ENCODE results near the gene ZFX. TPM values are rescaled to one million over a fixed set of nuclear protein-coding genes. Genes with fewer than 3 reads are reported as not detected.

Gene ZFX
- total RNA-seq, 1 donor from 2014 or later: 32.8 TPM

DNA sequence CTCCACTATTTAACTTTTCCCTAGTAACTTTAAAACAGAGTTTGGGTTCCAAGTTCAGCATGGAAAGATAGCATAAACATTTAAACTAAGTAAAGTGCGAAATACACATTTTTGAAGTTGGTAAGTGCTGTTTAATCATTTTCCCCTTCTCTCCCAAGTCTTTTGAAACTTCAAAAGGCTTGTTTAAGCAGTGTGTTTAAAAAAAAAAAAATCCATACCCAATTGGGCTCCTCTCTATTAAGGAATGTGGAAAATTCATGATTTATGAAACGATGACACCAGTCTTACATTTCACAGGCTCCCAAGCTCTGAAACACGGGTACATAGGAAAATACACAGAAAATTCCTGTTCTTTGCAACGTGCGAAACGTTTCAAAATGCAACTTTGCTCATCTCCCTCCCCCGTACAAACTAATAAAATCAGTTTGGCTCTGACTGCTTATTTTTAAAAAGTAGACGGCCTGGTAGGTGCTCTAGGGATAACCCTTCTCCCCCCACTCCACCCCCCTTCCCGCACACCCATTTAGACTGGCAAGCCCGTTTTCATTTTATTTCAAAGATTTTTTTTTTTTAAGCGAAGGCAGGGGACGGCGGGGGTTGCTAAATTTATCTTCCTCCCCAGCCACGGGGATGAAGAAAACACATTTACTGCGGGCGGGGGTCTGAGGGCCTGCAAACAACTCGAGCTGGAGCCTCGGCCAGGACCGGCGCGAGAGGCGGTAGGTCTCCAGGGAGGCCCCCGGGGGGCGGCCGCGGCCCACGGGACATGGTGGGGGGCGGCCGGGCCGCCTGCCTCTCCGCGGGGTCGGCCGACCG lies 786 bp upstream of the ZFX start:
- peak overlapping the region; percentile 80 for H3K4me3 ChIP-seq
- intact Hi-C loops (cut with micrococcal nuclease): no loop called here
- DNase-seq: no peak
- H3K9me3 ChIP-seq (replicated peaks): no peaks in the 10 kb centered on the region
- no peaks in the 10 kb centered on the region for H3K27me3 ChIP-seq (ENCODE audit: low read depth)
- TF ChIP-seq, protein P1, sequence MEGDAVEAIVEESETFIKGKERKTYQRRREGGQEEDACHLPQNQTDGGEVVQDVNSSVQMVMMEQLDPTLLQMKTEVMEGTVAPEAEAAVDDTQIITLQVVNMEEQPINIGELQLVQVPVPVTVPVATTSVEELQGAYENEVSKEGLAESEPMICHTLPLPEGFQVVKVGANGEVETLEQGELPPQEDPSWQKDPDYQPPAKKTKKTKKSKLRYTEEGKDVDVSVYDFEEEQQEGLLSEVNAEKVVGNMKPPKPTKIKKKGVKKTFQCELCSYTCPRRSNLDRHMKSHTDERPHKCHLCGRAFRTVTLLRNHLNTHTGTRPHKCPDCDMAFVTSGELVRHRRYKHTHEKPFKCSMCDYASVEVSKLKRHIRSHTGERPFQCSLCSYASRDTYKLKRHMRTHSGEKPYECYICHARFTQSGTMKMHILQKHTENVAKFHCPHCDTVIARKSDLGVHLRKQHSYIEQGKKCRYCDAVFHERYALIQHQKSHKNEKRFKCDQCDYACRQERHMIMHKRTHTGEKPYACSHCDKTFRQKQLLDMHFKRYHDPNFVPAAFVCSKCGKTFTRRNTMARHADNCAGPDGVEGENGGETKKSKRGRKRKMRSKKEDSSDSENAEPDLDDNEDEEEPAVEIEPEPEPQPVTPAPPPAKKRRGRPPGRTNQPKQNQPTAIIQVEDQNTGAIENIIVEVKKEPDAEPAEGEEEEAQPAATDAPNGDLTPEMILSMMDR (IDR thresholded peaks at IDR 0.05; ENCODE audit: borderline replicate concordance): no peak
- no peaks in the 10 kb centered on the region for H3K36me3 ChIP-seq
- H3K4me1 ChIP-seq: peaks cover 49% of the 10 kb centered on the region
- peak overlapping the region; percentile 96 for H3K27ac ChIP-seq (replicated peaks)

DNA sequence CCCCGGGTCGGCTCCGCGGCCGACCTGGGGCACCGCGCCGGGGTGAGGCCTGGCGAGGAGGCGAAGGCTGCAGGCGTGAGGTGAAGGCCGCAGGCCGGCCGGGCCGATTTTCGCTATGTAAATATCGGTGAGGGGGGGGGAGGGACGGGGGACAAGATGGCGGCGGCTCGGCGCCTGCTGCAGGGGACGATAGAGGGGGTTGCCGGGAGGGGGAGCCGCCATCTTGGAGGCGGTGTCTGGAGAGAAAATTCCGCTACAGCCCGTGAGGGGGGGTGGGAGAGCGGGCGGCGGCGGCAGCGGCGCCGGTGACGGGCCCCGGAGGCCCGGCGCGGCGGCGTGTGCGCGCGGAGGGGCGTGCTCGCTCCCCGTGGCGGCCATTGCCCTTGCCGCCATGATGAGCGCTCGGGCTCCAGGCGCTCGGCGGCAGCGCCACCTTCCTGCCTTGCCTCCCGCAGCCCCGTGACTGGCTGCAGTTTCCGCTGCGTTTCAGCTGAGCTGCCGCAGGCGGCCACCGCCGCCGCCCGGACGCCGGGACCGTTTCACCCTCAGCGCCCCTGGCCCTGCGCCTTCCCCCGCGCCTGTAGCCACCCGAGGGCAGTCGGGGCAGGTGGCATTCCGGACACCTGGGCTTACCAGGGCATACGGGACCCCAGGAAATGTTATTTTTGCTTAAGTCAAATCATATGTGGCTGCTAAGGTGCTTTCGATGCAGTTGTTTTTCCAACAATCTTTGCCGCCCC lies 692 bp downstream of the ZFX start:
- Histone ChIP-seq H3K36me3 (no peaks in the 10 kb centered on the region), H3K27me3 (ENCODE audit: low read depth) (no peaks in the 10 kb centered on the region), H3K4me1 (peaks cover 64% of the 10 kb centered on the region), H3K9me3 (replicated peaks) (no peaks in the 10 kb centered on the region), H3K4me3 (peak overlapping the region; percentile 80), H3K27ac (replicated peaks) (peak overlapping the region; percentile 96)
- TF ChIP-seq, protein P1 (IDR thresholded peaks at IDR 0.05; ENCODE audit: borderline replicate concordance): peak; percentile 59
- DNase-seq: peak; percentile 86
- intact Hi-C loops (cut with micrococcal nuclease): no loop called here

DNA sequence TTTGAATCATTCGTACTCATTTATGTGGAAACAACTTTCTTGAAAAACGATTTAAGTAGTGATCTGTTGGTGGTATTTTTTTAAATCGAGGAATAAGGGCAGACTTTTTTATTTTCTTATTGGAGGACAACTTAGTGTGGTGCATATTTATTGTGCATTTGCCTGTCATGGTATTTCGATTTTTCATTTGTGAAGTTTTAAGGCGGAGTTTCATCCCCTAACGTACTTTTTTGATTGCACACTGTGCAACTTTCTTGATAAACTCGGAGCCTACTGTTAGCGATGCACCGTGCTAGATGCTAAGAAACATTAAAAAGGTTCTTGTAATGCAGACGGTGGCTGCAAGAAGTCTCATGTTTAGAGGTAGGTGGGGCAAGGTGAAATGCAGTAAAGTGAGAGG lies 1.4 kb downstream of the ZFX start:
- Histone ChIP-seq H3K4me1 (peaks cover 69% of the 10 kb centered on the region), H3K4me3 (peak overlapping the region; percentile 80), H3K27ac (replicated peaks) (peak overlapping the region; percentile 96), H3K36me3 (no peaks in the 10 kb centered on the region), H3K9me3 (replicated peaks) (no peaks in the 10 kb centered on the region), H3K27me3 (ENCODE audit: low read depth) (no peaks in the 10 kb centered on the region)
- intact Hi-C loops (cut with micrococcal nuclease): no loop called here
- DNase-seq: no peak
- TF ChIP-seq, protein P1 (IDR thresholded peaks at IDR 0.05; ENCODE audit: borderline replicate concordance): no peak

DNA sequence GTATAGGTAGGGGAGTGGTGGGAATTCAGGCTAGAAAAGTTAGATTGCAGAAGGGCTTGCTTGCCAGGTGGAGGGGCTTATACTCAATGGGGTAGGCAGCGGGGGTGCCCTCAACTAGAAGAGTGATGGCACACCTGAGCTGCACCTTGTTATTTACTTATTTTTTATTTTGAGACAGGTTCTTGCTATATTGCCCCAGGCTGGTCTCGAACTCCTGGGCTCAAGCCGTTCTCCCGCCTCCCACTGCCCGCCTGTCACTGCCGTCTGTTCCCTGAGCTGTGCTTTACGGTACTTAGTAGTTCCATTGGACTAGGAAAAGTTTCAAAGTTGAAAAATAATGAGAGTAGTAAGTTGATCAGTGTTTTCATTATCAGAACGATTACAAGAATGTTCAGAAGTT lies 2.0 kb downstream of the ZFX start:
- intact Hi-C loops (cut with micrococcal nuclease): no loop called here
- Histone ChIP-seq H3K4me1 (peaks cover 70% of the 10 kb centered on the region), H3K36me3 (no peaks in the 10 kb centered on the region), H3K9me3 (replicated peaks) (no peaks in the 10 kb centered on the region), H3K27me3 (ENCODE audit: low read depth) (no peaks in the 10 kb centered on the region), H3K27ac (replicated peaks) (peak overlapping the region; percentile 96), H3K4me3 (peak overlapping the region; percentile 80)
- DNase-seq: no peak
- TF ChIP-seq, protein P1 (IDR thresholded peaks at IDR 0.05; ENCODE audit: borderline replicate concordance): no peak

DNA sequence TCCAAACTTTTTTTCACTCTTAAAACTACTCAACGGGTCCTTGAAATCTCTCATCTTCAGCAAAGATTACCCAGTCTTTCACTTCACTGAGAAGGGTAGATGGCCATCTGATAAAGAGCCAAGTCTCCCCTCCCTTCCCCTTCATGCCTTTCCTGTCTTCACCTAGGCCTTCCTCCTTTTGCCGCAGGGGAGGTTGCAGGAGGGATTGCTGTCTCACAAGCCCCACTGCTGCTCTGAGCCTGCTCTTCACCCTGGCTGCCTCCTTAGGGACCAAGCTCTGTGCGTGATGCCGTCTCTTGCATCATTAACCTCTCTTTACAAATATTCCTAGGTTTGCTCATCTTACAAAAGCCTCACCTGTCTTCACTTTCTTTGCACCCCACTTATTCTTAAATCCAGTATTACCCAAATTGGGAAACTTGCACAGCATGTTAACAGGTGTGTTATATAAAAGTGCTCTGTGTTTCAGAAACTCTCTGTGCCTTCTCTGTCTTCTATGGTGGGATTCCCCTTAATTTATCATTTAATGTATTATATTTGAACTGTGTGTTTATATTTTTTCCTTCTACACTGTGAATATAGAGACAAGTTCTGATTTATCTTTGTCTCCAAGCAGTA lies 3.8 kb downstream of the ZFX start:
- peak overlapping the region; percentile 28 for H3K27ac ChIP-seq (replicated peaks)
- DNase-seq: no peak
- H3K9me3 ChIP-seq (replicated peaks): no peaks in the 10 kb centered on the region
- H3K27me3 ChIP-seq (ENCODE audit: low read depth): no peaks in the 10 kb centered on the region
- TF ChIP-seq, protein P1 (IDR thresholded peaks at IDR 0.05; ENCODE audit: borderline replicate concordance): no peak
- no peaks in the 10 kb centered on the region for H3K36me3 ChIP-seq
- peak overlapping the region; percentile 80 for H3K4me3 ChIP-seq
- H3K4me1 ChIP-seq: peaks cover 76% of the 10 kb centered on the region
- intact Hi-C loops (cut with micrococcal nuclease): no loop called here
